EH (cell line): ENCODE measurements around the gene UBASH3A.
A peak's percentile ranks its signal among the peaks of the same experiment; 100 is the strongest.
"Not testable (repeated sequence)": the region's sequence is repeated elsewhere in the genome, so short reads cannot be mapped to it uniquely, and the experiment has no call there.

ENCODE experiments used
- DNase-seq: peaks from one replicate; pipeline ENCODE4 v3.0.0-alpha.2; 2015; ENCODE audit warnings: low read depth

The UBASH3A gene

GRCh38 chr21:42468491-42469131, 64.9 kb downstream of the UBASH3A start:
- DNase-seq = peak; percentile 1

GRCh38 chr21:42469272-42469671, 65.6 kb downstream of the UBASH3A start:
- DNase-seq = no peak

GRCh38 chr21:42469726-42470125, 66.0 kb downstream of the UBASH3A start:
- not testable (repeated sequence) for DNase-seq

GRCh38 chr21:42471206-42471605, 67.5 kb downstream of the UBASH3A start:
- no peak for DNase-seq

- no peak for DNase-seq
Observed at GRCh38 chr21:42471716-42472330, 68.1 kb downstream of the UBASH3A start.

- no peak for DNase-seq
Observed at GRCh38 chr21:42472521-42472920, 68.8 kb downstream of the UBASH3A start.

- no peak for DNase-seq
Observed at GRCh38 chr21:42473498-42474042, 69.9 kb downstream of the UBASH3A start.

- peak; percentile 19 for DNase-seq
Observed at GRCh38 chr21:42474043-42474831, 70.5 kb downstream of the UBASH3A start.

GRCh38 chr21:42475036-42475435, 71.3 kb downstream of the UBASH3A start:
- peak; percentile 10 for DNase-seq

GRCh38 chr21:42475526-42476387, 72.1 kb downstream of the UBASH3A start:
- DNase-seq = no peak

GRCh38 chr21:42476388-42477331, 73.0 kb downstream of the UBASH3A start:
- no peak for DNase-seq

- no peak for DNase-seq
Observed at GRCh38 chr21:42478504-42478903, 74.8 kb downstream of the UBASH3A start.

GRCh38 chr21:42479582-42479981, 75.9 kb downstream of the UBASH3A start:
- DNase-seq = no peak

- no peak for DNase-seq
Observed at GRCh38 chr21:42480736-42481135, 77.0 kb downstream of the UBASH3A start.

GRCh38 chr21:42481169-42481568, 77.5 kb downstream of the UBASH3A start:
- no peak for DNase-seq

- no peak for DNase-seq
Observed at GRCh38 chr21:42484966-42485365, 81.3 kb downstream of the UBASH3A start.

- no peak for DNase-seq
Observed at GRCh38 chr21:42486072-42486471, 82.4 kb downstream of the UBASH3A start.

GRCh38 chr21:42486531-42486930, 82.8 kb downstream of the UBASH3A start:
- no peak for DNase-seq

- DNase-seq = no peak
Observed at GRCh38 chr21:42489006-42489563, 85.4 kb downstream of the UBASH3A start.

- DNase-seq = no peak
Observed at GRCh38 chr21:42489991-42490390, 86.3 kb downstream of the UBASH3A start.
